Femur (tissue), 1 donor: ENCODE data around the gene ATP2A3.
"Not testable (repeated sequence)": the region's sequence is repeated elsewhere in the genome, so short reads cannot be mapped to it uniquely, and the experiment has no call there.

Experiments
- DNase-seq: peaks from one replicate; pipeline ENCODE4 v3.0.0-alpha.2; 2017

Gene ATP2A3

GRCh38 chr17:3964203-3965117 lies at the start of gene ATP2A3:
ATP2A3 (minus strand) TSS chr17:3964437; CDS start chr17:3964291, 146 bp downstream.
- no peak for DNase-seq

DNA sequence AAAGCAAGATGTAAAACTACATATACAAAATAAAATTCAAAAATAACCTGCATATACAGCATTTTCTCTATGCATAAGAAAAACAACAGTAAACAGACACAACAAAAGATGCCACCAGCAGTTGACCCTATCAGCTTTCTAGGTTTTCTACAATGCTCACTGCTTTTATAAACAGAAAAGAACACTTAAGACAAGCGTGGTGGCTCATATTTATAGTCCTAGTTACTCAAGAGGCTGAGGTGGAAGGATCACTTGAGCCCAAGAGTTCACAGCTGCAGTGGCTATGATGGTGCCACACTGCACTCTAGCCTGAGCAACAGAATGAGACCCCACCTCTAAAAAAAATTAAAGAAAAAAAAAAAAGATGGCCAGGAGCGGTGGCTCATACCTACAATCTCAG lies 46.5 kb upstream of the ATP2A3 start:
- no peak for DNase-seq

GRCh38 chr17:4009186-4009785 lies 45.0 kb upstream of the ATP2A3 start:
- no peak for DNase-seq

DNA sequence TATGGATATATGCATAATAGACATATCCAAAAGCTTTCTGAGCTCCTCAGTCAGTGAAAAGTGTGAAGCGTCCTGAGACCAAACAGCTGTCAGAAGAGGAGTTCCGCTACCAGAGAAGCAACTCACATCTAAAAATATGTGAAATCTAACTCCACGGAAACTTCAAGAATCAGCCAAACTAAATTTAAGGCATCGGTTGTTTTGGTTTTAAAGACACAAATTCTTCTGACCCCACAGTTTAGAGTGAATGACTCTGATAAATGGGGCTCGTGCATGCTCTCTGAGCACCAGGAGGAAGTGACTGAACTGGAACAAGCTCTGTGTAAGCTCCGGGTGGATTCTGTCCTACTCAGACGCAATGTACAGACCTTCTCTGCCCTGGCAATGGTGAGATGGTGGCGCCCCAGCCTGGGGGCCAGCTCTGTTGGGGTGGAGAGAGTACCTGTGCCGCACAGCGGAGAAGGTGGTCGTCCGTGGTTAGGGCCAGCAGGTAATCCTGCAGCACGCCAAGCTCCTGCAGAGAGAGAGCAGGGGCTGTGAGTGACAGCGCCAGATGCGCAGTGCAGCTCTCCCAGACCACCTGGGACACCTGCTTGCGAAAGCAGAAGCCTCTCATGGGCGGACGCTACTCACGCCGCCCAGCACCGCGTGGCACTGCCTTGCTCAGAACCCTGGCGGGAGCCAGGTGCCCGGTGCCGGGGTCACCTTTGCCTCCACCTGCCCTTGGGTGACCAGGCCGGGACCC lies 44.4 kb upstream of the ATP2A3 start:
- DNase-seq, result no peak

DNA sequence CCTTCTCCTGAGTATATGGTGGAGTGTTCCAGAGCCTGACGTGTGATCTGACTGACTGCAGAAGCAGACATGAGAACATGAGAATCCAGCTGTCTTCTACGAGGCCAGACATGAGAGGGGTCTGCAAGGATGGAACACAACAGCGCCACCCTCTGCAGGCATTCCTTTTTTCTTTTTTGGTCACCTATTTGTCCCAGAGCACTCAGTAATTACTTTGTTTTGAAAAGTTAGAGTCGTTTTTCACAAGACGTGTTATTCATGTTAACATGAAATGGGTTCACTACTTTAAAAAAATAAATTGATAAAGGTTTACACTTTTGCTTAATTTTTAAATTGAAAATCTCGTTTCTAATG lies 43.8 kb upstream of the ATP2A3 start:
- no peak for DNase-seq

DNA sequence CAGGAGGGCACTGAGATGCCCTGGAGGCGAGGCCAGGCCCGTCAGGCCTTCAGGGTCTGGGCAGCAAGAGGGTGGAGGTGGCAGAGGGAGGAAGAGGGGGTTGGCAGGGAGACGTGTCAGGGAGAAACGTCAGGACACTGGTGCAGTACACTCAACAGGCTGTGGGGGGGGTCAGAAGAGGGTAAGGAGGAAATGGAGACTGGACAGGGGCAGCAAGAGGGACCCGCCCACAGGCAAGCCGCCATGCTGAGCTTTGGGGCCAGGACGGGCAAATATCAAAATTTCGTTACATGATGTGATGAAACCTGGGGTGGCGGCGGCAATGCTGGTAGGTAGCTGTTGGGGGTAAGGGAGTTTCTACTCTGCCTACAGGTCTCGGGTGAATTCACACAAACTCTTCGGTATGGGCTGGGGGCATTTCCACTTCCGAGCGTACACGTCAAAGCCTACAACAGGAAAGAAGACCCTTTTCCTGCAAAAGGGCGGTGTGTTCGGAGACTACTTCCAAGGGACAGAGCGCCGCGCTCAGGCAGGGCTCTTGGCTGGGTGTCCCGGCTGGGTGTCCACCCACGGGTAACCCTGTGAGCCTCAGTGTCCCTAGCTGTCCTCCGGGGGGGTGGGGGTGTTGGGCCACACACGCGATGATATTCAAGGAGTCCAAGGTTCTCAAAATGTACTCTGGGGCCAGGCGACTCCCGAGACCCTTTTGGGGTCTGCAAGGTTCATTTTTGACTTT lies 43.3 kb upstream of the ATP2A3 start:
- no peak for DNase-seq

DNA sequence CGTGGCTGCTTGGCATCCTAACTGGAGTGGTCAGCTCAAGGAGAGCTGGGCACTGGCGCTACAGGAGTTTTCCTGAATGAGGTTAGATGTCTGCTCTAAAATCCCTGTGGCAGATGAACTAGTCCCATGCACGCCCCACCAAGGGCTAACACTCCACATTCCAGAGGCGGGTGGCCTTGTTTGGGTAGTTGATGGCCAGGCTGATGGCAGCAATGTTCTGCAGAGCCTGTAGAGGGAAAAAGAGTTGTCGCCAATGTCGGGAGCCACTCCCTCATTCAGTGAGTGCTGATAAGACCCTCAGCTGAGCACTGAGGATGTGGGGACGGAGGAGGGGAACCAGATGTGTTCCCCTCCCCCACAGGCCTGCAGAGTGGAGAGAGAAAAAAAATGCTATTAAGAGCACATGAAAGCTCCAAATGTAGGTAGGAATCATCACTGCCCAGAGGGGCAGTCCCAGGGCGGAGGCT lies 42.5 kb upstream of the ATP2A3 start:
- no peak for DNase-seq

DNA sequence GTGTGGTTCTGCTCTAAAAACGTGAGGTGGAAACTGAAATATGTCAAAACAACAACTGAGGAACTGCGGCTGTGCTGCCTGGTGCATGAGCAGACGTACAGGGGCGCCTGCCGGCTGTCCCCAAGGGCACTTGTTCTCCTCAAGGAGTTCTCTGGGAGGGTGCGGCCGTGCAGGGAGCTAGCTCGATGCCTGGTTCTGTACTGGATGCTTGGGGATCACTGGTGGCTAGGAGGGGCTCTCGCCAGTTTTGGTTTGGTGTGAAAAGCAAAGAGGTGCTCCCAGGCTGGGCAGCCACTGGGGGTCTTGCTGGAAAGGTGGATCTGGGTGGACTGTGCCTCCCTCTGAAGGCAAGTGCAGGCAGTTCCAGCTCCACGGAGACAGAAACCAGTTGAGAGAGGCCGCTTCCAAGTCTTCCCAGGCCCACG lies 41.9 kb upstream of the ATP2A3 start:
- no peak for DNase-seq

GRCh38 chr17:4005296-4006164 lies 41.3 kb upstream of the ATP2A3 start:
- no peak for DNase-seq

GRCh38 chr17:4004517-4005295 lies 40.5 kb upstream of the ATP2A3 start:
- peak; percentile 74 for DNase-seq

- no peak for DNase-seq
Measured at GRCh38 chr17:4003501-4004421, 39.5 kb upstream of the ATP2A3 start.

DNA sequence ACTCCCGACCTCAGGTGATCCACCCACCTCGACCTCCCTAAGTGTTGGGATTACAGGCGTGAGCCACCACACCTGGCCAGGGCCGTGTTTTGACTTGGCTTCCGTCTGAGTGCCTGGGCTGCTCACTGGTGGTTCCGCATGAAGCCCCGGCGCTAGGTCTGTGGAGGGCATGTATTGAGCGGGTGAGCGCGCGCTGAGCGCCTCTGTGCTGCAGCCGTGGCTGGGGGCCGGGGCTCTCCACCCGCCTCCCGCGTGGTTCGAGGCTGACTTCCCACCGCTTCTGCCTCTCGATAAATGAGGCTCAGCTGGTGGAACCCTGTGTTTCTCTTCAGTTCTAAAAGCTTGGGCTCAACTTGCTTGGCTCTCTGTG lies 38.9 kb upstream of the ATP2A3 start:
- no peak for DNase-seq

- no peak for DNase-seq
Measured at GRCh38 chr17:4001048-4001590, 36.9 kb upstream of the ATP2A3 start.

DNA sequence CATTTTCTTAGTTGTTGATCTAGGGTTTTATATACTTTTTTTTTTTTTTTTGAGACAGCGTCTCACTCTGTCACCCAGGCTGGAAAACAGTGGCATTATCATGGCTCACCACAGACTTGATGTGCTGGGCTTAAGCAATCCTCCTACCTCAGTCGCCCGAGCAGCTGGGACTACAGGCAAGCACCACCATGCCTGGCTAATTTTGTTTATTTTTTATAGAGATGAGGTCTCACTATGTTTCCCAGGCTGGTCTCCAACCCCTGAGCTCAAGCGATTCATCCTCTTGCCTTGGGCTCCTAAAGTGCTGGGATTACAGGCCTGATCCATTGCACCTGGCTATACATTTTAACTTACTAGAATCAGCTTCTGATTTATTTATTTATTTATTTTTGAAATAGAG lies 34.2 kb upstream of the ATP2A3 start:
- DNase-seq, result no peak

- no peak for DNase-seq
Measured at GRCh38 chr17:3995067-3995466, 30.8 kb upstream of the ATP2A3 start.

- DNase-seq, result no peak
Measured at GRCh38 chr17:3994221-3994576, 30.0 kb upstream of the ATP2A3 start.

DNA sequence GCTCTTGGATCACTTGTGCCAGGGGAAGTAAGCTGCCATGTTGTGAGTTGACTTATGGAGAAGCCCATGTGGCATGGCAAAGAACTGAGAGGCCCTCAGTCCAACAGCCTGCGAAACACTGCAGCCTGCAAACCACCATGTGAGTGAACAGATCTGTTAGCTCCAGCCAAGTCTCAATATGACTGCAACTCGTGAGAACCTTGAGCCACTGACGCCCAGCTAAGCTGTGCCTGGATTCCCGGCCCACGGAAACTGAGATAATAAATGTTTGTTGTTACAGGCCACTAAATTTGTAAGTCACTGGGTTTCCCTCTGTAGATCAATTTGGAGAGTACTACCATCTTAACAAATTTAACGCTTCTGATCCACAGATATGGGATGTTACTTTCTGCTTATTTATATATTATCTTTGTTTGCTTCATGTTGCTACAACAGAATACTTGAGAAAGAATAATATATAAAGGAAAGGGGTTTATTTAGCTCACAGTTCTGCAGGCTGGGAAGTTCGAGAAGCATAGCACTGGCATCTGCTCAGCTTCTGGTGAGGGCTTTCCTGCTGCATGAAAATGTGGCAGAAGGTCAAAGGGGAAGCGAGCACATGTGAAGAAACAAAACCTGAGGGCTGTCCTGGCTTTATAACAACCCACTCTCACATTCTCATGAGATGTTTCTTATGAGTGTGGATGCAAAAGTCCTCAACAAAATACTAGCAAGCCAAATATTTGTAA lies 29.4 kb upstream of the ATP2A3 start:
- no peak for DNase-seq

- DNase-seq, result no peak
Measured at GRCh38 chr17:3992370-3992769, 28.1 kb upstream of the ATP2A3 start.

- not testable (repeated sequence) for DNase-seq
Measured at GRCh38 chr17:3991699-3992098, 27.5 kb upstream of the ATP2A3 start.
